ENCODE measurements around the gene CD22.

The CD22 gene

DNA sequence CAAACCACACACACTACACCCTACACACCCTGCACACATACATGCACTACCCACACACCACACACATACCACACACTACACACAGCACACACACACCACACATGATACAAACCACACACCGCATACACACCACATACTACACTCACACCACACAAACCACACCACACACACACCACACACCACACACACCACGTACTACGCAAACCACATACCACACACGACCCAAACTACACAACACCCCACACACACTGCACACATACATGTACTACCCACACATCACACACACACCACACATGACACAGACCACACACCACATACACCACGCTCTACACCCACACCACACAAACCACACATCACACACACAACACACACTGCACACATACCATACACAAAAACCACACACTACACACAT lies 30.4 kb upstream of the CD22 start (continued):
- TF ChIP-seq ZNF18 (tag by site-specific recombination; IDR thresholded peaks at IDR 0.05) (peak; percentile 62), ZNF175 (tag by site-specific recombination; IDR thresholded peaks at IDR 0.05) (peak; percentile 91), ZNF266 (tag by site-specific recombination; IDR thresholded peaks at IDR 0.05; ENCODE audit: low read depth) (peak; percentile 56), ZNF645 (tag by site-specific recombination; IDR thresholded peaks at IDR 0.05) (no peak), ZBTB48 (tag by site-specific recombination; IDR thresholded peaks at IDR 0.05) (peak; percentile 57), ZFP69B (tag by site-specific recombination; IDR thresholded peaks at IDR 0.05) (0 out of 2 replicates have a peak, but pooled peaks have one; percentile 8), EGR2 (tag by site-specific recombination; IDR thresholded peaks at IDR 0.05; ENCODE audit: low read depth) (no peak), ZNF112 (tag by site-specific recombination; IDR thresholded peaks at IDR 0.05) (0 out of 2 replicates have a peak, but pooled peaks have one; percentile 6), ZNF785 (tag by site-specific recombination; IDR thresholded peaks at IDR 0.05) (no peak; the same call in none of the 2 replicates), ZNF544 (tag by site-specific recombination; IDR thresholded peaks at IDR 0.05) (no peak), ZNF280C (tag by site-specific recombination; IDR thresholded peaks at IDR 0.05) (no peak), ZNF48 (tag by site-specific recombination; IDR thresholded peaks at IDR 0.05) (no peak), ZSCAN23 (tag by site-specific recombination; IDR thresholded peaks at IDR 0.05) (peak; percentile 58; the same call in 1 of the 2 replicates), ZNF548 (tag by site-specific recombination; IDR thresholded peaks at IDR 0.05) (0 out of 2 replicates have a peak, but pooled peaks have one; percentile 49), ZNF404 (tag by site-specific recombination; IDR thresholded peaks at IDR 0.05) (peak; percentile 10; the same call in 1 of the 2 replicates), SALL2 (tag by site-specific recombination; IDR thresholded peaks at IDR 0.05; ENCODE audit: borderline replicate concordance) (peak; percentile 82; the same call in 1 of the 2 replicates), ZNF114 (tag by site-specific recombination; IDR thresholded peaks at IDR 0.05) (peak; percentile 94; the same call in 1 of the 2 replicates), ZNF423 (tag by site-specific recombination; IDR thresholded peaks at IDR 0.05) (no peak), ZNF600 (tag by site-specific recombination; IDR thresholded peaks at IDR 0.05) (no peak), ZNF157 (tag by site-specific recombination; IDR thresholded peaks at IDR 0.05) (peak; percentile 46; the same call in 1 of the 2 replicates), ZNF521 (tag by site-specific recombination; IDR thresholded peaks at IDR 0.05) (peak; percentile 92; the same call in 1 of the 2 replicates), ZNF223 (tag by site-specific recombination; IDR thresholded peaks at IDR 0.05) (peak; percentile 12; the same call in 1 of the 2 replicates)
- TF ChIP-seq, protein P1, sequence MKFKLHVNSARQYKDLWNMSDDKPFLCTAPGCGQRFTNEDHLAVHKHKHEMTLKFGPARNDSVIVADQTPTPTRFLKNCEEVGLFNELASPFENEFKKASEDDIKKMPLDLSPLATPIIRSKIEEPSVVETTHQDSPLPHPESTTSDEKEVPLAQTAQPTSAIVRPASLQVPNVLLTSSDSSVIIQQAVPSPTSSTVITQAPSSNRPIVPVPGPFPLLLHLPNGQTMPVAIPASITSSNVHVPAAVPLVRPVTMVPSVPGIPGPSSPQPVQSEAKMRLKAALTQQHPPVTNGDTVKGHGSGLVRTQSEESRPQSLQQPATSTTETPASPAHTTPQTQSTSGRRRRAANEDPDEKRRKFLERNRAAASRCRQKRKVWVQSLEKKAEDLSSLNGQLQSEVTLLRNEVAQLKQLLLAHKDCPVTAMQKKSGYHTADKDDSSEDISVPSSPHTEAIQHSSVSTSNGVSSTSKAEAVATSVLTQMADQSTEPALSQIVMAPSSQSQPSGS (tag by site-specific recombination; IDR thresholded peaks at IDR 0.05; ENCODE audit: low read depth) = no peak
- TF ChIP-seq, protein P2, sequence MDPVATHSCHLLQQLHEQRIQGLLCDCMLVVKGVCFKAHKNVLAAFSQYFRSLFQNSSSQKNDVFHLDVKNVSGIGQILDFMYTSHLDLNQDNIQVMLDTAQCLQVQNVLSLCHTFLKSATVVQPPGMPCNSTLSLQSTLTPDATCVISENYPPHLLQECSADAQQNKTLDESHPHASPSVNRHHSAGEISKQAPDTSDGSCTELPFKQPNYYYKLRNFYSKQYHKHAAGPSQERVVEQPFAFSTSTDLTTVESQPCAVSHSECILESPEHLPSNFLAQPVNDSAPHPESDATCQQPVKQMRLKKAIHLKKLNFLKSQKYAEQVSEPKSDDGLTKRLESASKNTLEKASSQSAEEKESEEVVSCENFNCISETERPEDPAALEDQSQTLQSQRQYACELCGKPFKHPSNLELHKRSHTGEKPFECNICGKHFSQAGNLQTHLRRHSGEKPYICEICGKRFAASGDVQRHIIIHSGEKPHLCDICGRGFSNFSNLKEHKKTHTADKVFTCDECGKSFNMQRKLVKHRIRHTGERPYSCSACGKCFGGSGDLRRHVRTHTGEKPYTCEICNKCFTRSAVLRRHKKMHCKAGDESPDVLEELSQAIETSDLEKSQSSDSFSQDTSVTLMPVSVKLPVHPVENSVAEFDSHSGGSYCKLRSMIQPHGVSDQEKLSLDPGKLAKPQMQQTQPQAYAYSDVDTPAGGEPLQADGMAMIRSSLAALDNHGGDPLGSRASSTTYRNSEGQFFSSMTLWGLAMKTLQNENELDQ (tag by site-specific recombination; IDR thresholded peaks at IDR 0.05; ENCODE audit: low read depth) = no peak
- TF ChIP-seq, protein P3, sequence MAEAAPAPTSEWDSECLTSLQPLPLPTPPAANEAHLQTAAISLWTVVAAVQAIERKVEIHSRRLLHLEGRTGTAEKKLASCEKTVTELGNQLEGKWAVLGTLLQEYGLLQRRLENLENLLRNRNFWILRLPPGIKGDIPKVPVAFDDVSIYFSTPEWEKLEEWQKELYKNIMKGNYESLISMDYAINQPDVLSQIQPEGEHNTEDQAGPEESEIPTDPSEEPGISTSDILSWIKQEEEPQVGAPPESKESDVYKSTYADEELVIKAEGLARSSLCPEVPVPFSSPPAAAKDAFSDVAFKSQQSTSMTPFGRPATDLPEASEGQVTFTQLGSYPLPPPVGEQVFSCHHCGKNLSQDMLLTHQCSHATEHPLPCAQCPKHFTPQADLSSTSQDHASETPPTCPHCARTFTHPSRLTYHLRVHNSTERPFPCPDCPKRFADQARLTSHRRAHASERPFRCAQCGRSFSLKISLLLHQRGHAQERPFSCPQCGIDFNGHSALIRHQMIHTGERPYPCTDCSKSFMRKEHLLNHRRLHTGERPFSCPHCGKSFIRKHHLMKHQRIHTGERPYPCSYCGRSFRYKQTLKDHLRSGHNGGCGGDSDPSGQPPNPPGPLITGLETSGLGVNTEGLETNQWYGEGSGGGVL (tag by site-specific recombination; IDR thresholded peaks at IDR 0.05) = peak; percentile 5; the same call in 1 of the 2 replicates
- TF ChIP-seq, protein P4, sequence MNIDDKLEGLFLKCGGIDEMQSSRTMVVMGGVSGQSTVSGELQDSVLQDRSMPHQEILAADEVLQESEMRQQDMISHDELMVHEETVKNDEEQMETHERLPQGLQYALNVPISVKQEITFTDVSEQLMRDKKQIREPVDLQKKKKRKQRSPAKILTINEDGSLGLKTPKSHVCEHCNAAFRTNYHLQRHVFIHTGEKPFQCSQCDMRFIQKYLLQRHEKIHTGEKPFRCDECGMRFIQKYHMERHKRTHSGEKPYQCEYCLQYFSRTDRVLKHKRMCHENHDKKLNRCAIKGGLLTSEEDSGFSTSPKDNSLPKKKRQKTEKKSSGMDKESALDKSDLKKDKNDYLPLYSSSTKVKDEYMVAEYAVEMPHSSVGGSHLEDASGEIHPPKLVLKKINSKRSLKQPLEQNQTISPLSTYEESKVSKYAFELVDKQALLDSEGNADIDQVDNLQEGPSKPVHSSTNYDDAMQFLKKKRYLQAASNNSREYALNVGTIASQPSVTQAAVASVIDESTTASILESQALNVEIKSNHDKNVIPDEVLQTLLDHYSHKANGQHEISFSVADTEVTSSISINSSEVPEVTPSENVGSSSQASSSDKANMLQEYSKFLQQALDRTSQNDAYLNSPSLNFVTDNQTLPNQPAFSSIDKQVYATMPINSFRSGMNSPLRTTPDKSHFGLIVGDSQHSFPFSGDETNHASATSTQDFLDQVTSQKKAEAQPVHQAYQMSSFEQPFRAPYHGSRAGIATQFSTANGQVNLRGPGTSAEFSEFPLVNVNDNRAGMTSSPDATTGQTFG (tag by site-specific recombination; IDR thresholded peaks at IDR 0.05; ENCODE audit: borderline replicate concordance) = peak; percentile 87
